Sigmoid colon (tissue), 4 donors: ENCODE measurements around the gene PCNX3.

Experiments
- CTCF ChIP-seq, 4 experiments: fragments of 450-650 bp in 3 of 4; fragments of 200-600 bp in 1 of 4; IDR thresholded peaks; one replicate each; pipeline ENCODE4 v1.5.1; 2016 to 2019; ENCODE audit warnings: antibody characterized with exemption in 4 of 4, mild to moderate bottlenecking in 3 of 4, moderate library complexity in 2 of 4
- POLR2AphosphoS5 ChIP-seq, 4 donors: sonication (generic); formaldehyde crosslinking; IDR thresholded peaks; one replicate each; pipeline ENCODE4 v1.6.1; 2017; ENCODE audit warnings: antibody characterized with exemption in 4 of 4

GRCh38 chr11:65672982-65673381 lies 57.4 kb downstream of the PCNX3 start:
- no peak for TF ChIP-seq CTCF (IDR thresholded peaks at IDR 0.05)
- no peak for TF ChIP-seq POLR2AphosphoS5 (IDR thresholded peaks at IDR 0.05)
